IMR-90 (cell line): ENCODE data around the gene TENT4B. TPM values are rescaled to one million over a fixed set of nuclear protein-coding genes. Genes with fewer than 3 reads are reported as not detected.

Experiments used
- ATAC-seq: fragments of 200-7000 bp; cut with Tn5 transposase; 2 replicates; pipeline ENCODE4 v1.9.1; 2020; ENCODE audit warnings: low read depth, mild to moderate bottlenecking, moderate library complexity
- BruUV-seq: library from RNA; stranded (reverse); fragments of 400-500 nt; replicated peaks from 2 replicates; lab custom pipeline; 2021; lab: Mats Ljungman, UMichigan
- CTCF ChIA-PET: fragments of 300-600 bp; formaldehyde crosslinking; extraction: SDS; loops from one replicate; lab custom pipeline; 2021; ENCODE audit warnings: antibody characterized with exemption; lab: Yijun Ruan, JAX
- POLR2A ChIA-PET: fragments of 300-600 bp; sonication (Branson Sonifier 250); formaldehyde crosslinking; loops from one replicate; lab custom pipeline; 2022; ENCODE audit warnings: antibody characterized with exemption; ENCODE audit not compliant: unreplicated experiment; lab: Charles Lee
- DNase-seq: peaks from one replicate; pipeline ENCODE4 v3.0.0; 2013
- H2AFZ ChIP-seq: replicated peaks from 2 replicates; pipeline ENCODE3; 2013; ENCODE audit warnings: low read length, mild to moderate bottlenecking; ENCODE audit not compliant: poor library complexity
- H2AK5ac ChIP-seq: 2 replicates; pipeline ENCODE4 v1.6.1; 2013; ENCODE audit warnings: low read depth, low read length, inconsistent platforms
- H2AK9ac ChIP-seq: replicated peaks from 2 replicates; pipeline ENCODE3; 2013; ENCODE audit warnings: mild to moderate bottlenecking, low read depth, low read length, moderate library complexity; ENCODE audit not compliant: poor library complexity
- H2BK120ac ChIP-seq: 2 replicates; pipeline ENCODE4 v1.6.1; 2013; ENCODE audit warnings: low read depth, low read length, inconsistent platforms
- H2BK15ac ChIP-seq: 3 replicates; pipeline ENCODE4 v1.6.1; 2013; ENCODE audit warnings: low read depth, low read length, inconsistent platforms
- H2BK20ac ChIP-seq: 2 replicates; pipeline ENCODE4 v1.6.1; 2013; ENCODE audit warnings: low read depth, mild to moderate bottlenecking, inconsistent platforms, low read length, moderate library complexity
- H2BK5ac ChIP-seq: 2 replicates; pipeline ENCODE4 v1.6.1; 2013; ENCODE audit warnings: mild to moderate bottlenecking, low read depth, low read length, inconsistent platforms; ENCODE audit not compliant: poor library complexity, severe bottlenecking
- H3K14ac ChIP-seq: replicated peaks from 2 replicates; pipeline ENCODE4 v1.6.1; 2013; ENCODE audit warnings: low read depth, low read length, inconsistent platforms
- H3K18ac ChIP-seq: 2 replicates; pipeline ENCODE4 v1.6.1; 2013; ENCODE audit warnings: low read depth, low read length, control low read depth
- H3K23ac ChIP-seq: 2 replicates; pipeline ENCODE4 v1.6.1; 2013; ENCODE audit warnings: low read depth, low read length, inconsistent platforms
- H3K27ac ChIP-seq: 2 replicates; pipeline ENCODE4 v1.5.1; 2013; ENCODE audit warnings: mild to moderate bottlenecking, control low read depth, low read length; ENCODE audit not compliant: insufficient read depth
- H3K27me3 ChIP-seq: 2 replicates; pipeline ENCODE4 v1.6.1; 2013; ENCODE audit warnings: low read length; ENCODE audit not compliant: control insufficient read depth, insufficient read depth
- H3K36me3 ChIP-seq: 2 replicates; pipeline ENCODE4 v1.6.1; 2013; ENCODE audit warnings: low read length, mixed read lengths; ENCODE audit not compliant: control insufficient read depth, insufficient read depth
- H3K4ac ChIP-seq: 2 replicates; pipeline ENCODE4 v1.6.1; 2013; ENCODE audit warnings: low read depth, low read length, inconsistent platforms
- H3K4me1 ChIP-seq: 2 replicates; pipeline ENCODE4 v1.6.1; 2013; ENCODE audit warnings: low read length, mixed read lengths; ENCODE audit not compliant: control insufficient read depth, insufficient read depth
- H3K4me2 ChIP-seq: 2 replicates; pipeline ENCODE4 v1.6.1; 2013; ENCODE audit warnings: low read depth, mild to moderate bottlenecking, control low read depth, low read length, moderate library complexity
- H3K4me3 ChIP-seq: 2 replicates; pipeline ENCODE4 v1.5.1; 2013; ENCODE audit warnings: low read depth, mild to moderate bottlenecking, control low read depth, low read length, moderate library complexity; ENCODE audit not compliant: insufficient read depth
- H3K56ac ChIP-seq: 2 replicates; pipeline ENCODE4 v1.6.1; 2013; ENCODE audit warnings: low read length, inconsistent platforms; ENCODE audit not compliant: insufficient read depth; ENCODE audit errors: extremely low read depth
- H3K79me1 ChIP-seq, 2 experiments: 2 replicates each; pipeline ENCODE4 v1.6.1; 2013; ENCODE audit warnings: low read length in 2 of 2, inconsistent platforms in 1 of 2, low read depth in 1 of 2
- H3K9ac ChIP-seq: 2 replicates; pipeline ENCODE4 v1.6.1; 2013; ENCODE audit warnings: low read depth, low read length, control low read depth
- H3K9me1 ChIP-seq: 2 replicates; pipeline ENCODE4 v1.6.1; 2013; ENCODE audit warnings: low read length, inconsistent platforms; ENCODE audit not compliant: insufficient read depth
- H3K9me3 ChIP-seq: 2 replicates; pipeline ENCODE4 v1.6.1; 2013; ENCODE audit warnings: low read length; ENCODE audit not compliant: control insufficient read depth, insufficient read depth
- H4K20me1 ChIP-seq: 2 replicates; pipeline ENCODE4 v1.6.1; 2013; ENCODE audit warnings: low read length, inconsistent platforms; ENCODE audit not compliant: insufficient read depth
- H4K5ac ChIP-seq: 2 replicates; pipeline ENCODE4 v1.6.1; 2013; ENCODE audit warnings: mild to moderate bottlenecking, low read depth, low read length, control low read depth
- H4K8ac ChIP-seq, 2 experiments: 2 replicates each; pipeline ENCODE4 v1.6.1; 2013; ENCODE audit warnings: low read depth in 2 of 2, low read length in 2 of 2, control low read depth in 1 of 2, inconsistent platforms in 1 of 2
- H4K91ac ChIP-seq: 2 replicates; pipeline ENCODE4 v1.6.1; 2013; ENCODE audit warnings: low read depth, low read length, inconsistent platforms; ENCODE audit not compliant: insufficient read depth
- BHLHE40 ChIP-seq: fragments of 150-350 bp; IDR thresholded peaks from 2 replicates; pipeline ENCODE4 v1.6.1; 2016; ENCODE audit warnings: mild to moderate bottlenecking, low read depth, low read length
- CHD1 ChIP-seq: IDR thresholded peaks from 2 replicates; pipeline ENCODE4 v1.6.1; 2012; ENCODE audit warnings: low read depth, low read length, improper control_type of control experiment
- FOS ChIP-seq: fragments of 150-350 bp; IDR thresholded peaks from 2 replicates; pipeline ENCODE4 v1.6.1; 2016; ENCODE audit warnings: low read depth, low read length
- MAFK ChIP-seq: IDR thresholded peaks from 2 replicates; pipeline ENCODE4 v1.6.1; 2012; ENCODE audit warnings: low read depth, low read length, improper control_type of control experiment
- MAZ ChIP-seq: IDR thresholded peaks from 2 replicates; pipeline ENCODE4 v1.6.1; 2012; ENCODE audit warnings: low read depth, mild to moderate bottlenecking, low read length, improper control_type of control experiment, moderate library complexity, borderline replicate concordance
- MXI1 ChIP-seq: IDR thresholded peaks from 2 replicates; pipeline ENCODE4 v1.6.1; 2012; ENCODE audit warnings: low read depth, mild to moderate bottlenecking, low read length, moderate library complexity, borderline replicate concordance
- NFE2L2 ChIP-seq: fragments of 150-350 bp; IDR thresholded peaks from 2 replicates; pipeline ENCODE4 v1.6.1; 2016; ENCODE audit warnings: low read depth, mild to moderate bottlenecking, low read length
- RAD21 ChIP-seq: IDR thresholded peaks from 2 replicates; pipeline ENCODE4 v1.6.1; 2012; ENCODE audit warnings: low read length, improper control_type of control experiment
- SMC3 ChIP-seq: fragments of 150-350 bp; IDR thresholded peaks from 2 replicates; pipeline ENCODE4 v1.6.1; 2016; ENCODE audit warnings: low read depth, mild to moderate bottlenecking, antibody characterized with exemption, low read length, moderate library complexity
- WGBS, 2 experiments: methylation state at CpG; one replicate each; pipeline versions ENCODE4 v1.1.5 to v1.1.7; 2013; ENCODE audit warnings: missing lambda C conversion rate in 2 of 2; ENCODE audit not compliant: insufficient read length in 1 of 2; ENCODE audit errors: extremely low coverage in 2 of 2; 5-methylcytosine and 5-hydroxymethylcytosine counted together
- dilution Hi-C: fragments of 300-500 bp; cut with HindIII; formaldehyde crosslinking; loops from one replicate; pipeline ENCODE4 v1.14.3; 2018; ENCODE audit warnings: low sequenced_read_pairs; ENCODE audit not compliant: unreplicated experiment
- in situ Hi-C: fragments of 300-500 bp; cut with MboI; formaldehyde crosslinking; loops from 3 replicates; pipeline ENCODE4 v1.14.3; 2019; ENCODE audit warnings: low sequenced_read_pairs, inconsistent platforms, mixed read lengths
- intact Hi-C: fragments of 100-400 bp; cut with micrococcal nuclease; formaldehyde crosslinking; loops from 2 replicates; pipeline ENCODE4 v1.10.0; 2022
- polyA plus RNA-seq, 3 experiments: library from polyadenylated mRNA; depleted of rRNA; stranded (reverse); fragments of >200 nt; gene quantifications; 2 replicates each; pipeline ENCODE4 v1.2.3, GENCODE V29; 2012; ENCODE audit warnings: low replicate concordance in 1 of 3
- total RNA-seq: library from RNA; depleted of rRNA; stranded (reverse); fragments of >200 nt; gene quantifications from 2 replicates; pipeline ENCODE4 v1.2.3, GENCODE V29; 2012
- TF ChIP-seq, protein P1 (sequence below): conservative IDR thresholded peaks from 2 replicates; pipeline ENCODE4 v1.5.1; 2012; ENCODE audit warnings: mild to moderate bottlenecking, low read depth, low read length, improper control_type of control experiment

Gene TENT4B
- total and polyA plus RNA-seq, 2 of the 4 experiments (the other 2 are of a cell fraction) = 4.1 to 7.0 TPM

DNA sequence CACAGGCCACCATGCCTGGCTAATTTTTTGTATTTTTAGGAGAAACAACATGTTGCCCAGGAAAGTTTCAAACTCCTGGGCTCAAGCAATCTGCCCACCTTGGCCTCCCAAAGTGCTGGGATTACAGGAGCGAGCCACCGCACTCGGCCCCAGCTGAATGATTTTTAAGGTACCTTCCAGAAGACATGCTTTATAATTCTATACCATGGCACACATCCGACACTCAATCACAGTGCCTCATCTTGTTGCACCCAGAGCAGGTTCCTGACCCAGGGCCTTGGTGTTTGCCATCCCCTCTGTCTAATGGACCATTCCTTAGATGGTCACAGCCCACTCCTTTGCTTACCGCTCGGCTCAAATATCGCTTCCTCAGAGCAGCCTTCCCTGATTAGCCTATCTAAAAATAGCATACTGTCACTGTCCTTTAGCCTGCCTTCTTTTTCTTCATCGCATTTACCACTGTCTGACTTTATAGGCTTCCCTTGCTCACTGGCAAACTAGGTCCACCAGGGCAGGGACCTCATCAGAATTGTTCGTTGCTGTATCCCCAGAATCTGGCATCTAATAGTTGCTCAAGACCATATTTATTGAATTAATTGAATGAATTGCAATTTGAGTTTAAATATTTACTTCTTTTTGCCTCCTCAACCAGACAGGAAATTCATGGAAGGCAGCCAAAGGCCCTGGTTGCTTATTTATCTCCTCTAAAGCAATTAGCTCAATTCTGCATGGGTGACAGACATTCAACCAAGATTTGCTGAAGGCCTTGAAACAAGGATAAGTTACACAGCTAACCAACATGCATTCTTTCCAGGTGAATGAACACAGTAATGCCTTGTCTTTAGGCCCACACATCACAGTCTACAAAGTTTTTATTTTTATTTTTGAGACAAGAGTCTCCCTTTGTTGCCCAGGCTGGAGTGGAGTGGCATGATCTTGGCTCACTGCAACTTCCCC, 6.3 kb upstream of the TENT4B start:
- Histone ChIP-seq H2AK5ac (no peak overlapping the region), H3K27ac (no peak overlapping the region), H3K23ac (no peak overlapping the region), H4K91ac (no peak overlapping the region), H4K20me1 (no peaks in the 10 kb centered on the region), H3K79me1 (no peaks in the 10 kb centered on the region), H3K9me3 (no peaks in the 10 kb centered on the region), H3K9me1 (0 out of 2 replicates have a peak, but pooled peaks cover 2% of the 10 kb centered on the region), H3K4me3 (no peak overlapping the region), H3K4me2 (no peak overlapping the region), H2BK5ac (no peak overlapping the region), H3K14ac (no peak overlapping the region), H3K4ac (no peak overlapping the region), H2AFZ (no peak overlapping the region), H3K9ac (no peak overlapping the region), H3K18ac (no peak overlapping the region), H3K56ac (no peak overlapping the region), H2BK15ac (no peak overlapping the region), H2AK9ac (no peak overlapping the region), H3K27me3 (no peaks in the 10 kb centered on the region), H4K8ac (no peak overlapping the region), H2BK120ac (no peak overlapping the region), H4K5ac (no peak overlapping the region), H3K36me3 (no peaks in the 10 kb centered on the region), H2BK20ac (no peak overlapping the region), H3K4me1 (peaks cover 3% of the 10 kb centered on the region; the same call in 1 of the 2 replicates)
- no TSS peak for BruUV-seq
- WGBS, 2 experiments = 80% methylated on average over 8 of the region's 9 CpGs; no CpG with 5 or more reads in 1 of the 2 experiments
- ChIA-PET CTCF (no interaction called here), POLR2A (no interaction called here)
- in situ Hi-C loops = no loop called here
- DNase-seq (no peak), ATAC-seq (peak; percentile 40)
- dilution Hi-C loops = no loop called here
- intact Hi-C loops = no loop called here
- TF ChIP-seq CHD1 (no peak), MAFK (no peak), NFE2L2 (no peak), MXI1 (no peak), RAD21 (no peak), FOS (no peak), BHLHE40 (no peak), MAZ (no peak), SMC3 (no peak)
- TF ChIP-seq, protein P1, sequence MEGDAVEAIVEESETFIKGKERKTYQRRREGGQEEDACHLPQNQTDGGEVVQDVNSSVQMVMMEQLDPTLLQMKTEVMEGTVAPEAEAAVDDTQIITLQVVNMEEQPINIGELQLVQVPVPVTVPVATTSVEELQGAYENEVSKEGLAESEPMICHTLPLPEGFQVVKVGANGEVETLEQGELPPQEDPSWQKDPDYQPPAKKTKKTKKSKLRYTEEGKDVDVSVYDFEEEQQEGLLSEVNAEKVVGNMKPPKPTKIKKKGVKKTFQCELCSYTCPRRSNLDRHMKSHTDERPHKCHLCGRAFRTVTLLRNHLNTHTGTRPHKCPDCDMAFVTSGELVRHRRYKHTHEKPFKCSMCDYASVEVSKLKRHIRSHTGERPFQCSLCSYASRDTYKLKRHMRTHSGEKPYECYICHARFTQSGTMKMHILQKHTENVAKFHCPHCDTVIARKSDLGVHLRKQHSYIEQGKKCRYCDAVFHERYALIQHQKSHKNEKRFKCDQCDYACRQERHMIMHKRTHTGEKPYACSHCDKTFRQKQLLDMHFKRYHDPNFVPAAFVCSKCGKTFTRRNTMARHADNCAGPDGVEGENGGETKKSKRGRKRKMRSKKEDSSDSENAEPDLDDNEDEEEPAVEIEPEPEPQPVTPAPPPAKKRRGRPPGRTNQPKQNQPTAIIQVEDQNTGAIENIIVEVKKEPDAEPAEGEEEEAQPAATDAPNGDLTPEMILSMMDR = no peak
